Kidney (tissue), 14 donors: ENCODE data around the gene ATP5PO. TPM values are rescaled to one million over a fixed set of nuclear protein-coding genes. Genes with fewer than 3 reads are reported as not detected.

Source experiments
- DNase-seq, 5 donors: peaks; one replicate each; pipeline ENCODE4 v3.0.0-alpha.2; 2013 to 2020
- FAIRE-seq: peaks from 2 replicates; lab custom pipeline; 2012; peaks lifted over from hg19 to GRCh38; lab: Jason Lieb, UNC
- H3K27ac ChIP-seq, 2 donors: one replicate each; pipeline ENCODE4 v1.7.0; 2013; ENCODE audit warnings: low read depth in 2 of 2, low read length in 2 of 2, inconsistent platforms in 1 of 2
- H3K27me3 ChIP-seq: one replicate; pipeline ENCODE4 v1.7.1; 2013; ENCODE audit warnings: low read length, inconsistent platforms; ENCODE audit not compliant: control insufficient read depth, insufficient read depth
- H3K36me3 ChIP-seq, 3 donors: one replicate each; pipeline versions ENCODE4 v1.7.0 to v1.7.1; 2013; ENCODE audit warnings: low read length in 3 of 3, control low read depth in 1 of 3, inconsistent platforms in 1 of 3; ENCODE audit not compliant: insufficient read depth in 3 of 3, control insufficient read depth in 2 of 3
- H3K4me1 ChIP-seq, 3 donors: one replicate each; pipeline versions ENCODE4 v1.7.0 to v1.7.1; 2013; ENCODE audit warnings: low read length in 3 of 3, inconsistent platforms in 1 of 3, low read depth in 1 of 3; ENCODE audit not compliant: control insufficient read depth in 2 of 3, insufficient read depth in 2 of 3
- H3K4me3 ChIP-seq, 3 donors: one replicate each; pipeline versions ENCODE4 v1.7.0 to v1.8.1; 2013; ENCODE audit warnings: low read length in 3 of 3, control low read depth in 1 of 3, inconsistent platforms in 1 of 3
- H3K9ac ChIP-seq, 3 donors: one replicate each; pipeline versions ENCODE4 v1.7.0 to v1.7.1; 2013; ENCODE audit warnings: low read length in 3 of 3, control low read depth in 1 of 3, inconsistent platforms in 1 of 3
- H3K9me3 ChIP-seq, 3 donors: one replicate each; pipeline versions ENCODE4 v1.7.0 to v1.7.1; 2013; ENCODE audit warnings: low read length in 3 of 3, control low read depth in 1 of 3, inconsistent platforms in 1 of 3; ENCODE audit not compliant: control insufficient read depth in 2 of 3, insufficient read depth in 1 of 3
- intact Hi-C: fragments of 100-400 bp; cut with DNase I; formaldehyde crosslinking; loops from one replicate; pipeline ENCODE4 v1.11.1; 2022
- polyA plus RNA-seq: library from polyadenylated mRNA; stranded (reverse); fragments of 350-450 nt; fragmentation: Illumina TruSeq; extraction: RNeasy Lipid Tissue Mini Kit (QIAGEN cat#74804); gene quantifications from one replicate; pipeline ENCODE4 v1.2.3, GENCODE V29; 2014; ENCODE audit warnings: low read depth, low replicate concordance; ENCODE audit not compliant: insufficient read depth
- total RNA-seq: library from RNA; stranded (reverse); fragmentation: NEBNext Ultra II Directional; extraction: Animal tissue kit (Norgen Biotek cat#: 25700); gene quantifications from one replicate; pipeline ENCODE4 v1.2.1, GENCODE V29; 2021
- TF ChIP-seq, protein P1 (sequence below): IDR thresholded peaks from 3 replicates; pipeline ENCODE4 v1.5.1; 2012; ENCODE audit warnings: mild to moderate bottlenecking, moderate library complexity, borderline replicate concordance; ENCODE audit not compliant: insufficient read depth; ENCODE audit errors: extremely low read depth
- donor health status: control.
- donor health status: control.
- donor health status: control.
- donor health status: control.
- donor health status: control.
- donor health status: DM: yes; HTN: yes; CAD: no.
- donor health status: Normal renal cell carcinoma (clear cell type).

ATP5PO gene
- total and polyA plus RNA-seq, 2 donors from 2014 or later = 165 to 693 TPM

GRCh38 chr21:33914188-33914587, 1.4 kb downstream of the ATP5PO start:
- Histone ChIP-seq H3K9me3 (no peaks in the 10 kb centered on the region), H3K27me3 (no peaks in the 10 kb centered on the region), H3K4me1 (peaks cover 0 to 11% (median 0%) of the 10 kb centered on the region in 3 donors), H3K27ac (no peak overlapping the region), H3K36me3 (peaks cover 4 to 32% (median 7%) of the 10 kb centered on the region in 3 donors), H3K4me3 (peak overlapping the region in 2 of 3 donors; percentile 94 to 99), H3K9ac (peak overlapping the region in 1 of 3 donors; percentile 98)
- no peak for DNase-seq
- no peak for FAIRE-seq
- TF ChIP-seq, protein P1, sequence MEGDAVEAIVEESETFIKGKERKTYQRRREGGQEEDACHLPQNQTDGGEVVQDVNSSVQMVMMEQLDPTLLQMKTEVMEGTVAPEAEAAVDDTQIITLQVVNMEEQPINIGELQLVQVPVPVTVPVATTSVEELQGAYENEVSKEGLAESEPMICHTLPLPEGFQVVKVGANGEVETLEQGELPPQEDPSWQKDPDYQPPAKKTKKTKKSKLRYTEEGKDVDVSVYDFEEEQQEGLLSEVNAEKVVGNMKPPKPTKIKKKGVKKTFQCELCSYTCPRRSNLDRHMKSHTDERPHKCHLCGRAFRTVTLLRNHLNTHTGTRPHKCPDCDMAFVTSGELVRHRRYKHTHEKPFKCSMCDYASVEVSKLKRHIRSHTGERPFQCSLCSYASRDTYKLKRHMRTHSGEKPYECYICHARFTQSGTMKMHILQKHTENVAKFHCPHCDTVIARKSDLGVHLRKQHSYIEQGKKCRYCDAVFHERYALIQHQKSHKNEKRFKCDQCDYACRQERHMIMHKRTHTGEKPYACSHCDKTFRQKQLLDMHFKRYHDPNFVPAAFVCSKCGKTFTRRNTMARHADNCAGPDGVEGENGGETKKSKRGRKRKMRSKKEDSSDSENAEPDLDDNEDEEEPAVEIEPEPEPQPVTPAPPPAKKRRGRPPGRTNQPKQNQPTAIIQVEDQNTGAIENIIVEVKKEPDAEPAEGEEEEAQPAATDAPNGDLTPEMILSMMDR = no peak
- intact Hi-C loops = no loop called here

DNA sequence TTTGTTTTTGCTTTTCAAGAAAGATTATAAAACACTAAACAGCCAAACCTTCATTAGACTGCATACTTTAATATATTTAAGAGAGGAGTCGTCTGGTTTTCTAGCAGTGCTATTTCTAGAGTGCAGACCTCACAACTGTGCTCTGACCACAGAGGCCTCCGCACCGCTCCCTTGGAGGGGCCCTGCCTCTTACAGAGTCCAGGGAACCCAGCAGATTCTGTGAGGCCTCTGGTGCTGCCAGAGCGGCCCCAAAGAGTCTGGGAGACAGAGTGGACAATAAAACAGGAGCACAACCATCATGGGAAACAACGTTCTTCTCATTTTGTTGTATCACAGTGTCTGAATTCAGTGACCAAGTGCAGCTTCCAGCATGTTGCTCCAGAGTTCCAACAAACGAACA, 5.8 kb downstream of the ATP5PO start:
- Histone ChIP-seq H3K4me1 (peaks cover 0 to 4% (median 0%) of the 10 kb centered on the region in 3 donors), H3K36me3 (peaks cover 13 to 69% (median 35%) of the 10 kb centered on the region in 3 donors)
- DNase-seq = no peak

DNA sequence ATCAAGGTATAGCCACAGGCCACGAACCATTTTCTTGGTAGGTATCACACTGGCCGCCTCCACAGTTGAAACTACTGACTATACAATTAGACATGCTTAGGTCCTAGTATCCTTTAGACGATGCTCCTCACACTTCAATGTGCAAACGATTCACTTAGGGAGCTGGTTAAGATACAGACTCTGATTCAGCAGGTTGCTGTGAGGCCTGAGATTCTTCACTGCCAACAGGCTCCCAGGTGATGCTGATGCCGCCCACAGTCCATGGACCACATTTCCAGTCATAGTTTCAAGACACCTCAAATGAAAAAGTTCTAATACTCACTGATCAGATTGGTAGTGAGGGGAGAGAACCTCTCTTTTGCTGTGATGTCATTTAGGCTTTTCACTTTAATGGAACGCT, 6.8 kb downstream of the ATP5PO start:
- TF ChIP-seq, protein P1 = no peak
- H3K27ac ChIP-seq = no peak overlapping the region
- no peak overlapping the region for H3K4me3 ChIP-seq
- peaks cover 13 to 79% (median 40%) of the 10 kb centered on the region in 3 donors for H3K36me3 ChIP-seq
- H3K27me3 ChIP-seq = no peaks in the 10 kb centered on the region
- no peak overlapping the region for H3K9ac ChIP-seq
- FAIRE-seq (no peak), DNase-seq (no peak)
- intact Hi-C loops = no loop called here
- no peaks in the 10 kb centered on the region for H3K4me1 ChIP-seq
- H3K9me3 ChIP-seq = no peaks in the 10 kb centered on the region

More for the DNA sequence above, 5.8 kb downstream of the ATP5PO start:
- H3K9me3 ChIP-seq = no peaks in the 10 kb centered on the region
- no peak overlapping the region for H3K4me3 ChIP-seq
- H3K27ac ChIP-seq = no peak overlapping the region
- no peak overlapping the region for H3K9ac ChIP-seq
- intact Hi-C loops = no loop called here
- no peaks in the 10 kb centered on the region for H3K27me3 ChIP-seq
- TF ChIP-seq, protein P1 = no peak
- FAIRE-seq = no peak

DNA sequence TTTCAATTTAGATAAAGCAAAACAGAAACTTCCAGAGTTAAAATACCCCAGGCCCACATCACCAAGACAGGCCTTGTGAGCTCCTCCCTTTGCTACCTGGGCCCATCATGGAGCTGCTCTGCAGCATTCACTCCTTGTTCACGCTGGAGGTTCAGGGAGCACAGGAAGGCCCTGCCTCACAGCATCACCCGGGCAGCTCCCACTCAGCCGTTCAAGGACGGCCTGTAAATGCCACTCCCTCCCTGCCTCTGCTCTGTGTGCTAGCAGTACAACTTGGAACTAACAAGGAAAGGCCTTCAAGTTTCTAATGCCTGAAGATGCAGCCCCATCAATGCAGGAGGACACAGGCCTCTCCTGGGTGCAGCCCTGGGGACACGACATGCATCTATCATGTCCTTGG, 11.6 kb downstream of the ATP5PO start:
- no peaks in the 10 kb centered on the region for H3K27me3 ChIP-seq
- intact Hi-C loops = no loop called here
- TF ChIP-seq, protein P1 = no peak
- H3K27ac ChIP-seq = no peak overlapping the region
- no peak overlapping the region for H3K9ac ChIP-seq
- no peak overlapping the region for H3K4me3 ChIP-seq
- FAIRE-seq (no peak), DNase-seq (no peak)
- peaks cover 10 to 62% (median 35%) of the 10 kb centered on the region in 3 donors for H3K36me3 ChIP-seq
- no peaks in the 10 kb centered on the region for H3K4me1 ChIP-seq
- no peaks in the 10 kb centered on the region for H3K9me3 ChIP-seq
